GM19025 (cell line): ENCODE measurements around the gene HRAS.

ENCODE experiments used
- ATAC-seq: cut with Tn5 transposase; IDR thresholded peaks from one replicate; pipeline ENCODE4 v1.9.1; 2021; ENCODE audit warnings: mild to moderate bottlenecking, low read depth, moderate library complexity; ENCODE audit not compliant: unreplicated experiment

HRAS gene

GRCh38 chr11:554428-555226 lies 19.3 kb upstream of the HRAS start:
- peak; percentile 42 for ATAC-seq

- no peak for ATAC-seq
Measured at GRCh38 chr11:553988-554340, 18.6 kb upstream of the HRAS start.

GRCh38 chr11:553083-553987 lies 18.0 kb upstream of the HRAS start:
- ATAC-seq, result no peak

GRCh38 chr11:551596-551995 lies 16.2 kb upstream of the HRAS start:
- ATAC-seq, result no peak

- ATAC-seq, result no peak
Measured at GRCh38 chr11:551131-551530, 15.8 kb upstream of the HRAS start.

- ATAC-seq, result no peak
Measured at GRCh38 chr11:550746-551085, 15.3 kb upstream of the HRAS start.

- no peak for ATAC-seq
Measured at GRCh38 chr11:550021-550745, 14.8 kb upstream of the HRAS start.

GRCh38 chr11:548700-549603 lies 13.6 kb upstream of the HRAS start:
- no peak for ATAC-seq

- ATAC-seq, result no peak
Measured at GRCh38 chr11:545171-545570, 9.8 kb upstream of the HRAS start.

- no peak for ATAC-seq
Measured at GRCh38 chr11:544817-545166, 9.4 kb upstream of the HRAS start.

- no peak for ATAC-seq
Measured at GRCh38 chr11:541433-541885, 6.1 kb upstream of the HRAS start.

GRCh38 chr11:540583-541432 lies 5.4 kb upstream of the HRAS start:
- ATAC-seq, result no peak

GRCh38 chr11:539971-540481 lies 4.7 kb upstream of the HRAS start:
- no peak for ATAC-seq

GRCh38 chr11:538431-539051 lies 3.2 kb upstream of the HRAS start:
- ATAC-seq, result no peak

GRCh38 chr11:537622-538430 lies 2.5 kb upstream of the HRAS start:
- ATAC-seq, result no peak

- peak; percentile 38 for ATAC-seq
Measured at GRCh38 chr11:536841-537621, 1.7 kb upstream of the HRAS start, which contains the start of gene LRRC56. Gene LRRC56, plus strand, starts transcription at chr11:537527. Its CDS starts 3,158 bp downstream, at chr11:540685.

GRCh38 chr11:535210-535518 lies 212 bp downstream of the HRAS start:
- peak; percentile 11 for ATAC-seq
